Activated CD4-positive, alpha-beta T cell treated with anti-CD3 and anti-CD28 coated beads, Interleukin-2, amount 10 ng/mL, durations not matched to agents 24 days and 14 days (primary cell): Measurements from ENCODE around the gene GALNT9. TPM values are rescaled to one million over a fixed set of nuclear protein-coding genes. Genes with fewer than 3 reads are reported as not detected.
"Not testable (repeated sequence)": the region's sequence is repeated elsewhere in the genome, so short reads cannot be mapped to it uniquely, and the experiment has no call there.

Source experiments
- DNase-seq: peaks from one replicate; pipeline ENCODE4 v3.0.0; 2022
- H3K27ac Mint-ChIP-seq: one replicate; pipeline ENCODE4 v1.8.0; 2022; ENCODE audit warnings: mild to moderate bottlenecking, mixed read lengths
- H3K27me3 Mint-ChIP-seq: one replicate; pipeline ENCODE4 v1.8.0; 2022; ENCODE audit warnings: mixed read lengths
- H3K36me3 Mint-ChIP-seq: one replicate; pipeline ENCODE4 v1.8.0; 2022; ENCODE audit warnings: low read depth, mild to moderate bottlenecking, mixed read lengths
- H3K4me1 Mint-ChIP-seq: one replicate; pipeline ENCODE4 v1.8.0; 2021; ENCODE audit warnings: mixed read lengths
- H3K4me3 Mint-ChIP-seq: one replicate; pipeline ENCODE4 v1.8.0; 2022; ENCODE audit warnings: mild to moderate bottlenecking, moderate library complexity, mixed read lengths
- H3K9me3 Mint-ChIP-seq: one replicate; pipeline ENCODE4 v1.8.0; 2021; ENCODE audit warnings: mixed read lengths
- intact Hi-C: fragments of 100-400 bp; cut with micrococcal nuclease; formaldehyde crosslinking; loops from one replicate; pipeline ENCODE4 v1.15.1; 2023
- total RNA-seq: library from RNA; stranded (reverse); gene quantifications from 2 replicates; pipeline ENCODE4 v1.2.3, GENCODE V29; 2022

The GALNT9 gene
- total RNA-seq, 1 donor from 2014 or later, result not detected

- intact Hi-C loops, result no loop called here
- H3K27ac Mint-ChIP-seq, result no peak overlapping the region
Measured at GRCh38 chr12:132363661-132364347, 34.4 kb upstream of the GALNT9 start.

GRCh38 chr12:132362996-132363660 lies 33.7 kb upstream of the GALNT9 start:
- intact Hi-C loops, result no loop called here
- peaks cover 4% of the 10 kb centered on the region for H3K9me3 Mint-ChIP-seq
- DNase-seq, result no peak
- H3K4me1 Mint-ChIP-seq, result no peaks in the 10 kb centered on the region
- H3K36me3 Mint-ChIP-seq, result no peaks in the 10 kb centered on the region
- no peak overlapping the region for H3K27ac Mint-ChIP-seq
- no peaks in the 10 kb centered on the region for H3K27me3 Mint-ChIP-seq
- H3K4me3 Mint-ChIP-seq, result no peak overlapping the region

More at GRCh38 chr12:132363661-132364347, 34.4 kb upstream of the GALNT9 start:
- H3K4me1 Mint-ChIP-seq, result no peaks in the 10 kb centered on the region
- peaks cover 4% of the 10 kb centered on the region for H3K9me3 Mint-ChIP-seq
- H3K36me3 Mint-ChIP-seq, result no peaks in the 10 kb centered on the region
- DNase-seq, result no peak
- H3K4me3 Mint-ChIP-seq, result no peak overlapping the region
- H3K27me3 Mint-ChIP-seq, result no peaks in the 10 kb centered on the region

- no peaks in the 10 kb centered on the region for H3K4me1 Mint-ChIP-seq
- H3K27me3 Mint-ChIP-seq, result no peaks in the 10 kb centered on the region
- H3K9me3 Mint-ChIP-seq, result peaks cover 4% of the 10 kb centered on the region
- no peak overlapping the region for H3K27ac Mint-ChIP-seq
- H3K4me3 Mint-ChIP-seq, result no peak overlapping the region
- H3K36me3 Mint-ChIP-seq, result no peaks in the 10 kb centered on the region
- intact Hi-C loops, result no loop called here
- no peak for DNase-seq
Measured at GRCh38 chr12:132360906-132361777, 31.8 kb upstream of the GALNT9 start.

GRCh38 chr12:132360410-132360809 lies 31.0 kb upstream of the GALNT9 start:
- no peaks in the 10 kb centered on the region for H3K27me3 Mint-ChIP-seq
- no peaks in the 10 kb centered on the region for H3K36me3 Mint-ChIP-seq
- H3K4me1 Mint-ChIP-seq, result no peaks in the 10 kb centered on the region
- intact Hi-C loops, result no loop called here
- no peak overlapping the region for H3K27ac Mint-ChIP-seq
- no peak overlapping the region for H3K4me3 Mint-ChIP-seq
- peaks cover 4% of the 10 kb centered on the region for H3K9me3 Mint-ChIP-seq
- no peak for DNase-seq

GRCh38 chr12:132359971-132360370 lies 30.6 kb upstream of the GALNT9 start:
- Mint-ChIP-seq H3K36me3 (no peaks in the 10 kb centered on the region), H3K4me3 (no peak overlapping the region), H3K4me1 (no peaks in the 10 kb centered on the region), H3K27me3 (no peaks in the 10 kb centered on the region), H3K27ac (no peak overlapping the region), H3K9me3 (peaks cover 4% of the 10 kb centered on the region)
- no peak for DNase-seq
- intact Hi-C loops, result no loop called here

- H3K27me3 Mint-ChIP-seq, result no peaks in the 10 kb centered on the region
Measured at GRCh38 chr12:132359551-132359950, 30.2 kb upstream of the GALNT9 start.

DNA sequence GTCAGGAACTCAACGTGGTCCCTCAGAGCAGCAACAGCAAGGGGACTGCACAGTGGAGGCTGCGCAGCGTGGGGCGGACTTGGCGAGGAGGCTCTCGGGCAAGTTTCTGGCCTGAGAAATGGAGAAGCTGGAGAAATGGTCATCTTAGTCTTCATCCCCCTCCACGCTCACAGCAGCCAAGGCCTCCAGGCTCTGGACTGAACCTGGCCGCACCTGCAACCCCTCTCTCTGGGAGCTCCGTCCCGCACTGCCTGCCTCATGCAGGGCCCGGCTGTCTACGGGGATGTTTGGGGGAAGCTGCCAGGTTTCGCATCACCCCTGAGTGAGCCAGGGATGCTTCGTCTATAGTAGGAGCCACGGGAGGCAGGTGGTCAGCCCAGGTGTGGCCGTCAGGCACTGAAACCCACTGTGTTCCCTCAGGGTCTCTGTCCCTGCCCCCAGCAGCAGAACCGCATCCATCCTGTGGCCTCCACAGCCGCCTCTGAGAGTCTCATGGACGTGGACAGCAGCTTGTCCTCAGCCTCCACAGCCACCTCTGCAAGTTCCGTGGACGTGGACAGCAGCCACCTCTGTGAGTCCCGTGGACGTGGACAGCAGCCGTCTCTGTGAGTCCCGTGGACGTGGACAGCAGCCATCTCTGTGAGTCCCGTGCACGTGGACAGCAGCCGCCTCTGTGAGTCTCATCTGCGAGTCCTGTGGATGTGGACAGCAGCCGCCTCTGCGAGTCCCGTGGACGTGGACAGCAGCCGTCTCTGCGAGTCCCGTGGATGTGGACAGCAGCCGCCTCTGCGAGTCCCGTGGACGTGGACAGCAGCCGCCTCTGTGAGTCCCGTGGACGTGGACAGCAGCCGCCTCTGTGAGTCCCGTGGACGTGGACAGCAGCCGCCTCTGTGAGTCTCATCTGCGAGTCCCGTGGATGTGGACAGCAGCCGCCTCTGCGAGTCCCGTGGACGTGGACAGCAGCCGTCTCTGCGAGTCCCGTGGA lies 29.1 kb upstream of the GALNT9 start:
- H3K36me3 Mint-ChIP-seq, H3K27ac Mint-ChIP-seq, intact Hi-C loops, DNase-seq, H3K4me1 Mint-ChIP-seq, H3K27me3 Mint-ChIP-seq, H3K4me3 Mint-ChIP-seq, H3K9me3 Mint-ChIP-seq: not testable (repeated sequence)

More at GRCh38 chr12:132359551-132359950, 30.2 kb upstream of the GALNT9 start:
- intact Hi-C loops, result no loop called here
- peaks cover 4% of the 10 kb centered on the region for H3K9me3 Mint-ChIP-seq
- no peak for DNase-seq
- no peaks in the 10 kb centered on the region for H3K4me1 Mint-ChIP-seq
- no peaks in the 10 kb centered on the region for H3K36me3 Mint-ChIP-seq
- no peak overlapping the region for H3K27ac Mint-ChIP-seq
- no peak overlapping the region for H3K4me3 Mint-ChIP-seq

DNA sequence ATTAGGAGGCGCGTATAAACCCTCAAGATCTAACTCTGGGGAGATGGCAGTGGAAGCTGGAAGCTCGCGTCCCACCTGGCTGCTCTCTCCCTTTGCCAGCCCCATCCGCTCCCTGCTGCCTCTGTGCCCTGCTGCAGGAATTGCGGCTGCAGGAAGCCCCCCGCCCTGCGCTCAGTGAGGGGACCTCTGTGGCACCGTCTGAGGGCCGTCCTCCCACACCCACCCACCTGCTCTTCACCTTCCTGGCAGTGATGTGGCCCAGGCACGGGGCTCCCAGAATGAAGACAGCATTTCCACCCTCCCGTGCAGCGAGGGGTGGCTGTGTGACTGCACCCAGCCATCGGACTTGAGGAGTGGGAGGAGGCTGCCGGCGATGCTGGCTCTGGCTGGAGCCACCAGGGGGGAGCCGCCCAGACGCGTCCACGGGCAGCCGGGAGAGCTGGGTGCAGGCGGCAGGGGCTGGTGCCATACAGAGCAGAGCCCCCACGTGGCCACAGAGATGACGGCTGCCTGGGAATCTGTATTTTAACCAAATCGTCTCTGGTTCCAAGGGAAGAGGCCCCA lies 28.3 kb upstream of the GALNT9 start:
- DNase-seq, result no peak
- Mint-ChIP-seq H3K4me3 (no peak overlapping the region), H3K9me3 (peaks cover 4% of the 10 kb centered on the region), H3K27ac (no peak overlapping the region), H3K4me1 (no peaks in the 10 kb centered on the region), H3K27me3 (no peaks in the 10 kb centered on the region), H3K36me3 (no peaks in the 10 kb centered on the region)
- intact Hi-C loops, result no loop called here

DNA sequence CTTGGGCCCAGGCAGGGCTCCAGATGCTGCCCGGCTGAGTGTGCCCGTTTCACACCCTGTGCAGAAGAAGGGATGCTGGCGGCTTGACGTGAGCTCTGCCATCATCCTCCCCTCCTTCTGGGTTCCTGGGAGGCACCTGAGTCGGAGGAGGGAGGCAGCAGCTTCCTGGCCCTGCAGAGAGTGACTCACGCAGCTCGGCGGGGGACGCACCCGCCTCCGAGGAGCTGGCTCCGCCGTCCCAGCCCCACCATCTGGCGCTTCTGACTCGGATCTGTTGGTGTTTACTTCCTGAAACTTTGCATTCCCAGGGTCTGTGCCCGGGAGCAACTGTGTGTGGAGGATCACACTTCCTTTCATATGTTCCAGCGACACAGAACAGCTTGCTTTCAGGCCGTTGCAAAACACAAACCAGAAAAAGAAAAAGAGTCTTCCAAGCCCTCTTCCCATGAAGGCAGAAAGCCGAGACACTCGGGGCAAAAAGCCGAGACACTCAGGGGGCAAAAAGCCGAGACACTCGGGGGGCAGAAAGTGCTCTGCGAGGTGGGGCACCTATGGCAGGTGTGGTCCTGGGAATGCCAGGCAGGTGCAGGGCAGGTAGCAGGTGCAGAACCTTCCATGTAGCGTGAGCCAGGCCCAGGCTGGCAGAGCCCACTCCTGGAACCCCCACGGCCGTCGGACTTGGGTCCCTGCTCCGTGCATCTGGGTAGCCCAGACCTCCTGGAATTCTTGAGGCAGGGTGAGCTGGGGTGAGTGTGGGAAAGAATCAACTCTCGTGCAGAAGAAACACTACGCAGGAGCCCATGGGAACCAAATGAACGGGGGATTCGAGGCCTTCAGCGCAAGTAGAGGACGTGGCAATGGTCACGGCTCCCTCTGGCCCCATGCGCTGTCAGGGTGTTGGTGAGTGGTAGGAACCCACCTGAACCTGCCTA lies 27.6 kb upstream of the GALNT9 start:
- no peaks in the 10 kb centered on the region for H3K27me3 Mint-ChIP-seq
- no peak overlapping the region for H3K4me3 Mint-ChIP-seq
- H3K4me1 Mint-ChIP-seq, result no peaks in the 10 kb centered on the region
- H3K36me3 Mint-ChIP-seq, result no peaks in the 10 kb centered on the region
- no peak for DNase-seq
- intact Hi-C loops, result no loop called here
- H3K27ac Mint-ChIP-seq, result no peak overlapping the region
- H3K9me3 Mint-ChIP-seq, result peaks cover 4% of the 10 kb centered on the region

- no peak overlapping the region for H3K27ac Mint-ChIP-seq
- no peak overlapping the region for H3K4me3 Mint-ChIP-seq
- no peaks in the 10 kb centered on the region for H3K4me1 Mint-ChIP-seq
- H3K27me3 Mint-ChIP-seq, result no peaks in the 10 kb centered on the region
- no peak for DNase-seq
- H3K9me3 Mint-ChIP-seq, result peaks cover 4% of the 10 kb centered on the region
- intact Hi-C loops, result no loop called here
- H3K36me3 Mint-ChIP-seq, result no peaks in the 10 kb centered on the region
Measured at GRCh38 chr12:132355742-132356681, 26.6 kb upstream of the GALNT9 start.

DNA sequence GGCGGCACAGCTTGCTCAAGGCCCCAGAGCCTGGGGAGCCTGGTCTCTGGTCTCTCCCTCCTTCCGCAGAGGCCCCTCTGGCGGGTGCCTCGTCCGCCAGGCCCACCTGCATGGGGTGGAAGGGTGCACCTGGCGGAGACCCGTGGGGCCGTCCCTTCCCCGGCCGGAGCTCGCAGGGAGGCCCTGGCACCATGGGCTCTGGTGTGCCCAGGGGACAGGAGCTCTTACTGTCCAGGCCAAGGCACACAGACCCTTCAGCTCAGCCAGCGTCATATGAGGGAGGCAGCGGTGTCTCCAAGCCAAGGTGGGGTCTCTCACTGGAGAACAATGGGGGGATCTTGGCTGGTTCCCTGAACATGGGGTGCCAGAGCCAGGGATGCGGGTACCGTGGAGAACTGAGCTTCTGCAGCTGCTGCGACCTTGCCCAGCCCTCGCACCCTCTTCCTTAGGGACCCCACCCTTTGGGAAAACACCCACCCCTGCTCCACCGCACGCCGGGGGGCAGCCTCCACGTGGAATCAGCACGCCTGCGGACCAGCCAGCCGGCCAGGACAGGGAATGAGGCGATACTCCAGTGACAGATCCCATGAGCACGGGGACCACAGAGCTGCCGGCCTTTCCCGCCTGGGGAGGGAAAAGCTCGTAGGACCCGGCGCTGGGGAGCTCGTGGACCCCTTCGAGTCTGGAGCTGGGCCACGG lies 25.7 kb upstream of the GALNT9 start:
- H3K9me3 Mint-ChIP-seq, result peaks cover 4% of the 10 kb centered on the region
- no peaks in the 10 kb centered on the region for H3K4me1 Mint-ChIP-seq
- no peaks in the 10 kb centered on the region for H3K27me3 Mint-ChIP-seq
- DNase-seq, result no peak
- intact Hi-C loops, result no loop called here
- H3K27ac Mint-ChIP-seq, result no peak overlapping the region
- H3K4me3 Mint-ChIP-seq, result no peak overlapping the region
- H3K36me3 Mint-ChIP-seq, result no peaks in the 10 kb centered on the region
